Right lobe of liver (tissue), 4 donors: ENCODE results near the gene DDX25.

Experiments
- POLR2A ChIP-seq: fragments of 450-650 bp; IDR thresholded peaks from one replicate; pipeline ENCODE4 v1.6.1; 2017; ENCODE audit warnings: antibody characterized with exemption, mild to moderate bottlenecking
- TF ChIP-seq, protein P1 (sequence below), 4 donors: fragments of 200-600 bp in 3 of 4; fragments of 450-650 bp in 1 of 4; IDR thresholded peaks; one replicate each; pipeline versions ENCODE4 v1.5.1 to v1.8.0; 2016 to 2022; ENCODE audit warnings: antibody characterized with exemption in 4 of 4, mild to moderate bottlenecking in 2 of 4
- donor health status: DM: no; HTN: no; CAD: no.
- donor health status: DM: no; HTN: no; CAD: no.
- donor health status: DM: no; HTN: yes; CAD: no.

DNA sequence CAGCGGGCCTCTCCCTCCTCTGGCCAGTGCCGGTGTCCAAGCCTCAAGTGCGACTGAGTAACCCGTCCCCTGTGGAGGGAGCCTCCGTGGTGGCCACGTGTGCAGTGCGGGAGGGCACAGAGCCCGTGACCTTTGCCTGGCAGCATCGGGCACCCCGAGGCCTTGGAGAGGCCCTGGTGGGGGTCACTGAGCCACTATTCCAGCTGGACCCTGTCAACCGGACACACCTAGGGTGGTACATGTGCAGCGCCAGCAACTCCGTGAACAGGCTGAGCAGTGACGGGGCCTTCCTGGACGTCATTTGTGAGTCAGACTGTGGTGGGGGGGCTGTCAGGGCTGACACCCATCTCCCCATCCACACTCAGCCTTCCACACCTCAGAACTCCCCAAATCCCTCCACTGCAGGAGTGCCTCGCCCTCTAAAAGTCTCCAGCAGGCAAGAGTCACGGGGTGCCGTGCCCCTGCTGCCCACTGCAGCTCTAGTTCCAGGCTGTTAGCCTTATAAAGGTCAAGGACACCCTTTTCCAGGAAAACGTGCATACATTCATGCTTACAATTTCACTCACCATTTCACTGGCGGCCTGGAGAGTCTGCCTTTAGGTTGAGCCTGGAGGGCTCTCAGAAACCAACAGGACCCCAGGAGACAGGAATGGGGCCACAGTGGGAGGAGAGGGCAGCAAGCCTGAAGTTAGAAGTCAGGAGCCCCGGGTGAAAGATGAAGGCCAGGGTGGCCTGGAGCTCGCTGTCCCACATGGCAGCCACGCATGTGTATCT, 44.2 kb downstream of the DDX25 start:
- TF ChIP-seq, protein P1, sequence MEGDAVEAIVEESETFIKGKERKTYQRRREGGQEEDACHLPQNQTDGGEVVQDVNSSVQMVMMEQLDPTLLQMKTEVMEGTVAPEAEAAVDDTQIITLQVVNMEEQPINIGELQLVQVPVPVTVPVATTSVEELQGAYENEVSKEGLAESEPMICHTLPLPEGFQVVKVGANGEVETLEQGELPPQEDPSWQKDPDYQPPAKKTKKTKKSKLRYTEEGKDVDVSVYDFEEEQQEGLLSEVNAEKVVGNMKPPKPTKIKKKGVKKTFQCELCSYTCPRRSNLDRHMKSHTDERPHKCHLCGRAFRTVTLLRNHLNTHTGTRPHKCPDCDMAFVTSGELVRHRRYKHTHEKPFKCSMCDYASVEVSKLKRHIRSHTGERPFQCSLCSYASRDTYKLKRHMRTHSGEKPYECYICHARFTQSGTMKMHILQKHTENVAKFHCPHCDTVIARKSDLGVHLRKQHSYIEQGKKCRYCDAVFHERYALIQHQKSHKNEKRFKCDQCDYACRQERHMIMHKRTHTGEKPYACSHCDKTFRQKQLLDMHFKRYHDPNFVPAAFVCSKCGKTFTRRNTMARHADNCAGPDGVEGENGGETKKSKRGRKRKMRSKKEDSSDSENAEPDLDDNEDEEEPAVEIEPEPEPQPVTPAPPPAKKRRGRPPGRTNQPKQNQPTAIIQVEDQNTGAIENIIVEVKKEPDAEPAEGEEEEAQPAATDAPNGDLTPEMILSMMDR (IDR thresholded peaks at IDR 0.05): no peak
- no peak for TF ChIP-seq POLR2A
